ENCODE data around the gene GAREM1.
"Not testable (repeated sequence)": the region's sequence is repeated elsewhere in the genome, so short reads cannot be mapped to it uniquely, and the experiment has no call there.

Gene GAREM1

DNA sequence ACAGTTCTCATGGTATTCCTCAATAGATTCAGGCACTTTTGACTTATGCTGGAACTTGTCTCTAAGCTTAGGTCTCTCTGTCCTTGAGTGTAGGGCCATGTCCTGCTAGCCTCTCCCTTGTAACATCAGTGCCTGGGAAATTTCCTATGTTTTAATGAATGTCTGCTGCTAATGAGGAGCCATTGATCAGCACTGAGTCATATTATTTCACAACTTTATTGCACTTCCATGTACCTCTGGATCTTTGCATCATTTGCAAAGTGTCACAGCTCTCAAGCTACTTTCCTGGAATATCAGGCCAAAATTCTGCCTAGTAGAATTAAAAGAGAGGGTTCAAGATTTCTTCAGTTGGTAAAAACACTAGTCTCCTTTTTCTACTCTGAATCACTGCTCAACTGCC, 102.5 kb downstream of the GAREM1 start:
- no peak for DNase-seq (ENCODE audit: low read depth)

DNA sequence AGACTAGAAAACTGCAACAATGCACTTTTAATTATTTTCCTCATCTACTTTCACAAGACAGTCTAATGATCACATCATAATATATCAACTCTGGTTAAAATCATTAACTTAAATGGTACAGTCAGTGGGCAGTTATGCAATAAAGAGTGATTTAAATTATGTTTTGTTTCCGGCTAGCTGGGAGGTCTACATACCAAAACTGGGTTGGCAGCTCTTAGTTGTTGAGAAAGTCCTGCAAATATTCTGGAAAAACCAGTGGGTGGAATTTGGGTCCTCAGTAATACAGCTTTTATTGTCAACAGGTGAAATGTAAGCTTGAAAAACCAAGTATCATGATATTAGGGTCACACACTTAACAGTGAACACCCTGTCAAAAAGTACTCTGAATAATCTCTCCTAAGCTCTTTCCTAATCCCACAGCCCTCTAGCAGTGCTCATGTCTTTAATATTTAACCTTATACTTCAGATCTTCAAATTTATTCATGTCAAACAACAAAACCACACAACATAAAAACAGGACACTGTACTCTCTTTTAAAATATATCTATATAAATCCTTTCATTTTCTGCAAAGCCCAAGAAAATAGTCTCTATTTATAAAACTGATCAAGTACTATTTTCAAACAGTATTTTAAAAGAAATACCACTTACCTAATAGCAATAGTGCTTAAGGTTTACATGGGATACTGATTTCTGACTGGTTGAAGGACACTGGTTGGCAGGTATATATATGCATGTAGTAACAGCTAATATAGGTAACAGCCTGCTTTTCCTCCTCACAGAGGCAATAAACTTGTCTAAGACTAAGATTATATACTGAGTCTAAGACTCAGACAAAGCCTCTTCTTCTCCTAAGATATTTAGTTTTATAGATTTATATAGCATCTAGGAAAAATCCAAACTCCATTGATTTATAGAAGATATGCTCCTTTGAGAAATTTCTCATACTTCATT, 103.8 kb downstream of the GAREM1 start:
- DNase-seq (ENCODE audit: low read depth) = no peak

DNA sequence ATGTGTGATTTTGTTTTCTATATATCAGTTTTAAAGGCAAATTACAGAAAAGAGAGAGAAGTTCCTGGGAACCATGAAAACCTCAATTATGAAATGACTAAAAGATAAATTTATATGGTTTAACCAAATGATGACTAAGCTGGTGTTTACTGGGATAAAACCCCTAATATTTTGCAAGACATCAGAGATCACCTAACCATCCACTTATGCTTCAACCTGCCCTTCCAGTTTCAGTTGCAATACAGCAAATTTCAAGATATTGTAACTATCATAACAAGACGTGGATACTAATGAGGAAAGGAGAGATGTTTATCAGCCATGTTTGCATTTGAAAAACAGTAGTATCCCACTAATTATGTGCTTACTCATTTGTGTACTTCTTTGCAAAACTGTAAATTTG, 108.2 kb downstream of the GAREM1 start:
- no peak for DNase-seq (ENCODE audit: low read depth)

DNA sequence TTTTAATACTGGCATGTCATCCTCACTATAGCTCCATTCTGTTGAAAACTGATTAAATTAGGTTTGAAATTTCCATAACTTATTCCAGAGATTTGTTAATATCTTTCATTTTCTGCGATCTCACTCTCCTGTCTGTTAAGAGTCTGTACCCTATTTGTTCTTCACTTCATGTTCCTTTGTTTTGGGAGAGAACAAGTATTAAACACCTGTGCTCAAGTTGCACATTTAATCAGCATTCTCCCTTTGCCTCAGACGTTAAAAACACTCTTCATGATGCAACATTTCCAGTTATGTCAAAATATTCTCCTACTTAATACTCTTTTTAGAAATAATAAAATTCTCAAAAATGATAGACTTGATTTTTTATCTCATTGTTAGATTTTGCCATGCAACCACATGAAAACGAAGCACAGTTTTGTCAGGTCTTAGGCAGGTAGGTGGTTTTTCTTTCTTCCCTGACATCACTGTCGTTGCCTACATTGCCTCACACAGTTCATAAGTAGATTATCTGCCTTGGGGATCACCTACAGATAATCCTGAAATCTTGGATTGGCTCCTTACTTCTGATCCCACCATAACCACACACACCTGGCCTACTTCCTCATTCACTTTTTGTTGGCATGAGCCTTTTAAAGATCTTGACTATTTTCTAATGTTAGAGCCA, 109.9 kb downstream of the GAREM1 start:
- DNase-seq (ENCODE audit: low read depth) = no peak

DNA sequence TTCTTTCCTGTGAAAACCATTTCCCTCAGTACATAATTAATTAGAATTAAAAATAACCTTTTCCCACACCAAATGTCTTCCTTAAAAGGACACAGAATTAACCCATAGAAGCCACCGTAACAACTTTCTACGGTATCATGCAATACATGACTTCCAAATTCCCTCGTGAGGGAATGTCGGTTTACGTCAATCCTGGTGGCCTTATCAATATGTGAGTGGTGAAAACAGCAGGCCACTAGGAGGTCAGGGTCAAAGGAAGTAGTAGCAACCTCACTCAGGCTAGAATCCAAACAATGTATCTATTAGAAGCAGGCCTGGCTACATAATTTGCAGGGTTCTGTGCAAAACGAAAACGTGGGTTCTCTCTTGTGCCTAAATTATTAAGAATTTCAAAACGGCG, 112.2 kb downstream of the GAREM1 start:
- no peak for DNase-seq (ENCODE audit: low read depth)

DNA sequence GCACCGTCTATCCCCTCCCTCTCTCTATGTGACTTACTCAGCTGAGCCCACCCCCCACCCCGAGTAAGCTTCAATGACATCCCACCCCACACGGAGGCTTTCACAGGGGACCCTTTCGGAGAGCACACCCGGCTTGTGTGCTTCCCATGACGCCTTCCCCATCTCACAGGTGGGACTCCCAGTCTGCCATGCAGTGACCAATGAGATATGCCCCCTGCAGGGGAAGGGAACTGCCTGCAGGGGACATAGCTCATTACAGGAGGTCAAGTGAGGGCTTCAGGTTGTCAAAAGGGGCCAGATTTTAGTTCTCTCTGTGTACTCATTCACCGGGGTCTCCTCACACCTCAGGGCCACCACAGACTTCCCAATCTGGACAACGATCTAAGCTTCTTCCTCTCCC, 112.6 kb downstream of the GAREM1 start:
- DNase-seq (ENCODE audit: low read depth) = no peak

DNA sequence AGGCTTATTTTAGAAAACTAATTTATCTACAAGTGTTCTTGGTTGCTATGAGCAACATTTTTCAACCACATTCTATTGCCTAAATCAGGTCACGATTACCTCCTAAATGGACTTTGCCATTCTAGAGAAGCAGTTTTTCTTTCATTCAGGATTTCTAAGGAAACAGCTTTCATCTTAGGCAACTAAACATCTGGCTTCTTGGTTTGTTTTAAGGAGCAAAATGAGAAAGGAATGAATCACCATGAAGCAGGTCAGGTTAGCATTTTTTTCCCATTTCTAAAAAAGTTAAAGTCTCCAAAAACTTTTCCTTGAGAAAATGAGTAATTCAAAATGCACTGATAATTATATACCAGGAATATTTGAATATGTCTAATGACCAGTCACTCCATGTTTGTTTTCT, 114.8 kb downstream of the GAREM1 start:
- DNase-seq (ENCODE audit: low read depth) = no peak

DNA sequence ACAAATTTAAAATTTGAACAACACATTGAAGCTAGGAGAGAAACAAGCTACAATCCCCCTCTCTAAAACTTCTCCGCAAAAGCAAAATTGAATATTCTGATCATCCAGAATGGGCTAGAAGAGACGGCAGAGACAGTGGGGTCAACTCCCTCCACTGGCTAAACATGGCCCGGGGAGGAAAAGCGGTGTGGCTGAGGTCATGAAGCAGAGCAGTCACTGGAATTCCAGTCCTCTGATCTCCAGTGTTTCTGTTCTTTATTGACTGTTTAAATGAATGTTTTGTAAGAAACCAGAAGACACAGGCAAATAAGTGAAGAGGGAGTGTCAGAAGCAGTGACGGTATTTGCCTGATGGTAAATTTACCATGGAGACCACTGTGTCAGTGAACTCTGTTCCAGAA, 116.2 kb downstream of the GAREM1 start:
- DNase-seq (ENCODE audit: low read depth) = no peak

DNA sequence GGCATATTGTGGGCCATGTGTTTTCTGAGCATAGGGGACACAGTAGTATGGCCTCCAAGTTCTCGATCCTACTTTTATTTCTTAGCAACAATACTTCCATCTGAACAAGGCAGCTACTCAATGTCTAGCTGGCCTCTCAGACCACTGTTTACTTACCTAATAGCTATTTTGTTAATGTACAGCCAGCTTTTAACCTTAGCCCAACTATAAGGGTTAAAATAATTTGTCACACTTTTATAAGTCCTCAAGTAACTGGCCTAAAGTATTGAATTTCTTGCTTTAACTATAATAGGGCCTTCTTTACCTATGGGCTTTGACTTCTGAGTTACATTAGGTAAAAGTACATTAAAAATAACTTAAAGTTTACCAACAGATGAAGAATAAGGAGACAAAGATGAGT, 117.4 kb downstream of the GAREM1 start:
- no peak for DNase-seq (ENCODE audit: low read depth)

DNA sequence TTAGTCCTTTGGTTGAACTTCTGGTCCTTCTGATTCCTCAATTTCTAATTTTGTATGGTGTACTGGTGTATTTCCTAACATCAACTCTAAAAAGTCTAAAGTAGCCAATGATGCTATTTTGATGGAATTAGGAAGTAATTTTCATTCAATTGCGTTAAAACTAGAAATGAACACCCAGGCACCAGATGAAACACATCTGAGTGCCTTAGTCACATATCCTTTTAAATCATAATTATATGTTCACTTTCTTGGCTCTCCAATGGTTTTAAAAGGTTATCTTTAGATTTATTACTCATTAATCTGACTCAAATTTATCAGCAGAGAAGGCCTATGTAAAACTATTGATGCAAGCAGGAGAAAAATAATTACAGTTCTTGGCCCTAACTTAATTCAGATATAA, 119.7 kb downstream of the GAREM1 start:
- DNase-seq (ENCODE audit: low read depth) = no peak

DNA sequence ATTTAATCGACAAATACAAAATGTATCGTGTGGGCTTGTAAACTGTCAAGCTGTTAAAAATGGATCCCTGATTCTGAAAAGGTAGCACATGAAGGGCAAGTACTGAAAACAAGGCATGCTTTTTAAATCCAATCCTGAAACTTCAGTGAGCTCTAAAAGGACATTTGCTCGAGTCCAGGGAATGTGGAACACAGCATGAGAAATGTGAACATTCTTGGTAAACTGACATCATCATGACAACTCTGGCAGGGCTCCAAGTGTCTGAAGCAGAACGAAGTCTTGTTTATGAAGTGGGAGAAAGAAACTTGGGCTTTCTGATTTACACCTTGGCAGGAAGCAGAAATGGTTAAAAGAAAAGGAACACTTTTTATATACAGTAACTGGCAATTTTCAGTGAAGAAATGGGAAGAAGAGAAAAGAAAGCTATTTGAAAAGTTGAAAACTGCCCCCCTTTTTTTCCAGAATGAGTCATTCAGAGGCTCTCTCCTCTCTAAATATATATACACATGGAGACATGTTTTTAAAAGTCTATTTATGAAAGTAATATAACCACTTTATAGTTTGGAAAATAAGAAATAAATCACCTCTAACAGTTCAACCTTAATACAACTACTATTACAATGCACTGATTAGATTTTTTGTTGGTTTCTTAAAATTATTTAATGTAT, 120.8 kb downstream of the GAREM1 start:
- peak; percentile 97 for DNase-seq (ENCODE audit: low read depth)

DNA sequence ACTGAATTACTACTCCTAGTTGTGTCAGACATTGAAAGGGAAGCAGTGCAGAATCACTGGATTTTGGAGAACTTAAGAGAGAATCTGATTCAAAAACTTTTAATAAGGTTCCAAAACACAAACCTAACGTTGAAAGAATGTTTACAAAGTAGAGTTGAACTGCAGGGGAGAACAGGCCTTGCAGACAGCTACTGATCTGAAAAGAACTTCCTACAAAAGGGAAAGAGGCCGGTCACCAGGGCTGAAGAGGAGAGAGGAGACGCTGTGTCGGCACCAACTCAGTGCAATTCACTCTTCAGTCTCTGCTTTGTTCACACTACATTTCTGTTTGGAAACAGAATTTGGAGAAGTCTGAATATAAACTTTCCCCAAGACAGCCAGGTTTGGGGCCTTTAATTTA, 124.0 kb downstream of the GAREM1 start:
- DNase-seq (ENCODE audit: low read depth) = no peak

DNA sequence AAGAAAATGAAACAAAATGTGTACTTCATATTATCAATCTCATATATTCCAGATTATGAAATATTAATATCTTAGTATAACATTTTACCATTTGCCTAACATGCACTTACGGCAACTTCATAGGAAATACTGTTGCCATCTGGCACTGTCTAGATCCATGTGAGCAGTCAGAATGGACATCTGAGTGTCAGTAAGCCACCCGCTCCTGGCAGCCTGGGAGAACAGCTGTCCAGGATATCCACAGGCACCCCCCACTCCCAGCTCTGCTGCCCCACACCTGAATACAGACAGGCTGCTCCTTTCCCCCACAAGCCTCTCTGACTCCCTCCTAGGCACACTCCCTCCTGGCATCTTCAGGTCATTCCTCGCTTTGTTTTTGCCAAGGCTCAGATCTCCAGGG, 127.0 kb downstream of the GAREM1 start:
- DNase-seq (ENCODE audit: low read depth) = no peak

DNA sequence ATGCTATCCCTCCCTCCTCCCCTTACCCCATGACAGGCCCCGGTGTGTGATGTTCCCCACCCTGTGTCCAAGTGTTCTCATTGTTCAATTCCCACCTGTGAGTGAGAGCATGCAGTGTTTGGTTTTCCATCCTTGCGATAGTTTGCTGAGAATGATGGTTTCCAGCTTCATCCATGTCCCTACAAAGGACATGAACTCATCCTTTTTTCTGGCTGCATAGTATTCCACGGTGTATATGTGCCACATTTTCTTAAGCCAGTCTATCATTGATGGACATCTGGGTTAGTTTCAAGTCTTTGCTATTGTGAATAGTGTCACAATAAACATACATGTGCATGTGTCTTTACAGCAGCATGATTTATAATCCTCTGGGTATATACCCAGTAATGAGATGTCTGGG, 129.6 kb downstream of the GAREM1 start:
- not testable (repeated sequence) for DNase-seq (ENCODE audit: low read depth)

DNA sequence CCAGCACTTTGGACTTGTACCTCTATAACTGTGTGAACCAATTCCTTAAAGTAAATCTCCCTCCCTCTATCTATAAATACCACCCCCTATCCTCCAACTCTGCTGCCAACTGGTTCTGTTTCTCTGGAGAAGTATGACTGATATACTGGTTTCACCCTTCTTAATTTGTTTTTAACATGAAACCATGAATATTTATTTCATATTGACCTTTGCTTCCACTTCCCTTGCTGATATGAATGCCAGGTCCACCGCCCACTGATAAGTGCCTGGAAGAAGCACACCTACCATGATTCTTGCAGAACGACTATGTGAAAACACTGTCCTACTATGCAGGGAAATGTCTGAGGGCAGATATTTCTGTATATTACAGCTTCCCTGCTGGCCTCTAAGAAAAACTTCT, 131.6 kb downstream of the GAREM1 start:
- no peak for DNase-seq (ENCODE audit: low read depth)

DNA sequence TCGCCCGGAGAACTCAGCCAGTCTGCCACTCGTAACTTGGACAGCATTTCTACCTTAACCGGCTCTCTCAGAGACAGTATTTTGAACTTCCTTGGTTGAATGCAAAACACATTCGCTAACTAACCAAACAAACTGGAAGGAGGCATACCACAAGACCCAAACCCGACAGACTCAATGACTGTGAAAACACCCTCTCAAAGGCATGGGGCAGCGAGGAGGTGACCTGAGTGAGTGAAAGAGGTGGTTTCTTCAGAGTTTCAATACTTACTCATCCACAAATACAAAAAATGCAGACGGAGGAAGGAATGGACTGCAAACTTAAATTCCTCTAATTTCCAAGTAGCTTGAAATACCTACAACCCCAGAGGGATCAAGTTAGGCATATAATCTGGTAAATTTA, 132.9 kb downstream of the GAREM1 start:
- DNase-seq (ENCODE audit: low read depth) = no peak

DNA sequence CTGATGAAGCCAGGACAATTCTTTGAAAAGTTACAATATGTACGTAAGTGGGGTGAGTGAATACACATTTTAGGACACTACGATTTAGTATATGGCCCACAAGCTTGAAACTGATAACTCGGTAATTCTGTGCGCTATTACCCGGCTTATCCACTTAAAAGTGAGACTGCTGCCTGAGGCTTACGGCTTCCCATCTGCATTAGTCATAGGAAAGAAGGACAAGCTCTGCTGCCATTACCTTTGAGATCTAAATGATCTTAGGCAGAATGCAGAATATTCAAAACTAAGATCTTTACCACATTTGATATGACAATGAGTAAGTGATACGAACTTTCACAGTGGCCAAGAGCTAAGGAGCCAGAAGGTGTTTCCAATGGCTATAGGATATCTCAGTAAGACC, 133.3 kb downstream of the GAREM1 start:
- no peak for DNase-seq (ENCODE audit: low read depth)

DNA sequence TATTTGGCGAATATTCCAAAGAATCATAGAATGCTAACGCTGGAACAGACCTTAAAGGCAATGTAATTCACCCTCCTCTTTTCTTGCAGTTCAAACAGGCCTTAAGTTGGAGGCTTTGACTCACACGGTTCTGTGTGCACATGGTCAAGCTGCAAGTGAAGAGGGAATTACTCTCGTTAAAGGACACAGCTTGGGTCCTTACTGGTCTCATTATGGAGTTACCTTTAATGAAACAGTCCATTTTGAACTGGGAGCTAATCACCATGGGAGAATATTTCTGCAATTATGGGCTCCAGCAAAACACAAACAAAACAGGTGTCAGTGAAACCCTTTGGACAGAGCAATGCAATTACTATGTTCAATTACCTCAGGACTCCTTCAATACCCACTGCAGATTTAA, 135.5 kb downstream of the GAREM1 start:
- DNase-seq (ENCODE audit: low read depth) = no peak

DNA sequence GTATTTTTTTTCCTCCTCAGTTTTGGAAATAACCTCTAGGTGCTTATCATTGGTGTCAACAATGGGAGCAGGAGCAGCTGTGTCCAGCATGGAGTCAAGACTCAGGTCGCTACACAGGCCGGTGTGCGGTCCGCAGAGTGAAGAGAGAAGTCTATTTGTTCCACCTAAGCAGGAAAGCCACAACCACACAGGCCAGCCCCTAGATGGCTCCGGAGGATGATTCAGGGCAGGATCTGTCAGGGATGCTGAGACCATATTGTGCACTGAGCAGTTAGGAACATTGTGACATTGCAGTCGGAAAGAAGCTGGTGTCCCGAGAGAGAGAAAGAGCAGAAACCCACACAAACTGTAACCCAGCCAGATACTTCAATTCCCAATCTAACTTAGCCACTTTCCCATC, 136.9 kb downstream of the GAREM1 start:
- DNase-seq (ENCODE audit: low read depth) = no peak

DNA sequence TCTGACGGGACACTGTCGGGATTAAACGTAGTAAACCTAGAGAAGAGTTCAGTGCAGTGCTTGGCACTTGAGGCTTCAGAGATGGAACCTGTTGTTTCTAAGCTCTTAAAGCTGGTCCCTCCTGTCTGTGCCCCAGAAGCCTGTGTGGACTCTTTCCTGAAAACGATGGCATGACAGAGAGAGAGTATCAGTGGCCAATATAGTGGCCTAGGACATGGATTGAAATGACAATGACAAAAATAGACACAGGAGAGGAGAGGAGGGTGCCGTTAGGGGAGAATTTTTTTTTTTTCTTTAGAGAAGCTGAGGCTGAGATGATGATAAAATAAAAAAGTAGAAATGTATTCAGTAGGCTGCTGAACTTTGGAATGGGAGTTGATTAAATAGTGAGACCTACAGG, 138.0 kb downstream of the GAREM1 start:
- DNase-seq (ENCODE audit: low read depth) = no peak

DNA sequence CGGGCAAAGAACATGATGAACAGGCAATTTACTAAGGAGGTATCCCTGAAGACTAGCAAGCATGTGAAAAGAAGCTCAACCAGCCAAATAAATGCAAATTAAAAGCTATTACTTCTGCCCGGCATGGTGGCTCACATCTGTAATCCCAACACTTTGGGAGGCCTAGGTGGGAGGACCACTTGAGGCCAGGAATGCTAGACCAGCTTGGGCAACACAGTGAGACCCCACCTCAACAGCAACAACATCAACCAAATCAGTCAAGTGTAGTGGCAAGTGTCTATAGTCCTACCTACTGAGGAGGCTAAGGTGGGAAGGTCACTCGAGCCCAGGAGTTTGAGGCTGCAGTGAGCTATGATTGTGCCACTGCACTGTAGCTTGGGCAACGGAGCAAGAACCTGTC, 141.7 kb downstream of the GAREM1 start:
- DNase-seq (ENCODE audit: low read depth) = no peak

DNA sequence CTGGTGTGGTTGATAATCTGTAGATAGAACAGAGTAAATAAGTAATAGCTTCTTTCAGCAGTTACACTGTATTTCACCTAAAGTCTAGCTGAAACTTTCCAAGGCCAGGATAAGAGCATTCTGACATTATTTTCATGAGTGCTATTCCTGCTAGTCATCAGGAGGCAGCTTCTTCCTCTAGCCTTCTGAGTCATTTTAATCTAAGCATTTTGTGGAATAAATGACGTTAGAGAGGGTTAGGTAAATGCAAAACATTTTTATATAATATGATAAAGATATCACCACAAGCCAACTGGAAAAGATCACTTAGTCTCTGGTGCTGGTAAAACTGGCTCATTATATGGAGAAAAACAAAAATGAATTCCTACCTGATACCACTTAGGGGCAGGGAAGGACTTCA, 142.3 kb downstream of the GAREM1 start:
- no peak for DNase-seq (ENCODE audit: low read depth)
